Measurements from ENCODE around the gene DAW1.

GRCh38 chr2:227824711-227825110, 46.7 kb upstream of the DAW1 start:
- TF ChIP-seq, protein P1, sequence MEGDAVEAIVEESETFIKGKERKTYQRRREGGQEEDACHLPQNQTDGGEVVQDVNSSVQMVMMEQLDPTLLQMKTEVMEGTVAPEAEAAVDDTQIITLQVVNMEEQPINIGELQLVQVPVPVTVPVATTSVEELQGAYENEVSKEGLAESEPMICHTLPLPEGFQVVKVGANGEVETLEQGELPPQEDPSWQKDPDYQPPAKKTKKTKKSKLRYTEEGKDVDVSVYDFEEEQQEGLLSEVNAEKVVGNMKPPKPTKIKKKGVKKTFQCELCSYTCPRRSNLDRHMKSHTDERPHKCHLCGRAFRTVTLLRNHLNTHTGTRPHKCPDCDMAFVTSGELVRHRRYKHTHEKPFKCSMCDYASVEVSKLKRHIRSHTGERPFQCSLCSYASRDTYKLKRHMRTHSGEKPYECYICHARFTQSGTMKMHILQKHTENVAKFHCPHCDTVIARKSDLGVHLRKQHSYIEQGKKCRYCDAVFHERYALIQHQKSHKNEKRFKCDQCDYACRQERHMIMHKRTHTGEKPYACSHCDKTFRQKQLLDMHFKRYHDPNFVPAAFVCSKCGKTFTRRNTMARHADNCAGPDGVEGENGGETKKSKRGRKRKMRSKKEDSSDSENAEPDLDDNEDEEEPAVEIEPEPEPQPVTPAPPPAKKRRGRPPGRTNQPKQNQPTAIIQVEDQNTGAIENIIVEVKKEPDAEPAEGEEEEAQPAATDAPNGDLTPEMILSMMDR (conservative IDR thresholded peaks at IDR 0.05 in 1 of 2, IDR thresholded peaks at IDR 0.05 in 1 of 2; ENCODE audit: extremely low read depth in 1 of 2, insufficient read depth in 1 of 2, low read depth in 1 of 2, low read length in 2 of 2), result no peak
- TF ChIP-seq EZH2 (IDR thresholded peaks at IDR 0.05; ENCODE audit: borderline replicate concordance, low read length), result no peak
